ENCODE results near the gene FMN1.

Gene FMN1

GRCh38 chr15:33236841-33237509, 42.5 kb upstream of the FMN1 start:
- TF ChIP-seq, protein P1, sequence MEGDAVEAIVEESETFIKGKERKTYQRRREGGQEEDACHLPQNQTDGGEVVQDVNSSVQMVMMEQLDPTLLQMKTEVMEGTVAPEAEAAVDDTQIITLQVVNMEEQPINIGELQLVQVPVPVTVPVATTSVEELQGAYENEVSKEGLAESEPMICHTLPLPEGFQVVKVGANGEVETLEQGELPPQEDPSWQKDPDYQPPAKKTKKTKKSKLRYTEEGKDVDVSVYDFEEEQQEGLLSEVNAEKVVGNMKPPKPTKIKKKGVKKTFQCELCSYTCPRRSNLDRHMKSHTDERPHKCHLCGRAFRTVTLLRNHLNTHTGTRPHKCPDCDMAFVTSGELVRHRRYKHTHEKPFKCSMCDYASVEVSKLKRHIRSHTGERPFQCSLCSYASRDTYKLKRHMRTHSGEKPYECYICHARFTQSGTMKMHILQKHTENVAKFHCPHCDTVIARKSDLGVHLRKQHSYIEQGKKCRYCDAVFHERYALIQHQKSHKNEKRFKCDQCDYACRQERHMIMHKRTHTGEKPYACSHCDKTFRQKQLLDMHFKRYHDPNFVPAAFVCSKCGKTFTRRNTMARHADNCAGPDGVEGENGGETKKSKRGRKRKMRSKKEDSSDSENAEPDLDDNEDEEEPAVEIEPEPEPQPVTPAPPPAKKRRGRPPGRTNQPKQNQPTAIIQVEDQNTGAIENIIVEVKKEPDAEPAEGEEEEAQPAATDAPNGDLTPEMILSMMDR (IDR thresholded peaks at IDR 0.05), result no peak
- no peak for DNase-seq
- Mint-ChIP-seq H3K36me3 (ENCODE audit: low read depth) (no peaks in the 10 kb centered on the region), H3K27ac (peak overlapping the region; percentile 10), H3K4me3 (no peak overlapping the region), H3K27me3 (ENCODE audit: low read depth, poor library complexity) (no peaks in the 10 kb centered on the region), H3K4me1 (peaks cover 37% of the 10 kb centered on the region), H3K9me3 (no peaks in the 10 kb centered on the region)

GRCh38 chr15:33234020-33234461, 39.5 kb upstream of the FMN1 start:
- DNase-seq, result no peak
- TF ChIP-seq, protein P1 (IDR thresholded peaks at IDR 0.05), result peak; percentile 50
- Mint-ChIP-seq H3K4me1 (peaks cover 40% of the 10 kb centered on the region), H3K27ac (no peak overlapping the region), H3K4me3 (no peak overlapping the region), H3K36me3 (ENCODE audit: low read depth) (no peaks in the 10 kb centered on the region), H3K27me3 (ENCODE audit: low read depth, poor library complexity) (no peaks in the 10 kb centered on the region), H3K9me3 (no peaks in the 10 kb centered on the region)

DNA sequence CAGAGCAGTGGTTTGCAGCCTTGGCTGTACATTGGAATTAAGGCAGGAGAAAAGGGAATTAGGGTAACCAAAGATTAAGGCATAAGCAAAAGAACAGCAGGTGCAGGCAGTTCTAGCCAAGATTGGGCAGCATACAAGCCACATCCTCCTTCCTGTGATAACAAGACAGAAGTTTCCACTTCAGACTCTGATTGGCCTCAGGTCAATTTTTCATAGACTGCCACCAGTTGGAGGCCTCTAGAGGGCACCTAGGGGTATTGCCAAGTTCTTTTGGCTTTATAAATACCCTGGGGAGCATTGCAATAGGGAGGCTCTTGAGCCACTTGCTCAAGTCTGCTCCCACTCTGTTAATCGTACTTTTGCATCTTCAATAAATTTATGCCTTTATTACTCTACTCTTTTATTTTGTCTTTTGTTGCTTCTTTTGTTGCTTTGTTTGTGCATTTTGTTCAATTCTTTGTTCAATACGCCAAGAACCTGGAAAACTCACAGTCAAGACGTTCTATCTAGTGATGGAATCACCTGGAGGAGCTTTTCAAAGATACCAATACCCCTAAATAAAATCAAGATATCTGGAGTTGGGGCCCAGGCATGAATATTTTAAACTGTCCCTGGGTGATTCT, 32.2 kb upstream of the FMN1 start:
- Mint-ChIP-seq H3K4me1 (peaks cover 22% of the 10 kb centered on the region), H3K27ac (no peak overlapping the region), H3K4me3 (no peak overlapping the region), H3K27me3 (ENCODE audit: low read depth, poor library complexity) (peaks cover 3% of the 10 kb centered on the region), H3K36me3 (ENCODE audit: low read depth) (no peaks in the 10 kb centered on the region), H3K9me3 (peaks cover under 1% of the 10 kb centered on the region)
- DNase-seq, result no peak
- TF ChIP-seq, protein P1 (IDR thresholded peaks at IDR 0.05), result peak; percentile 37

- H3K9me3 Mint-ChIP-seq, result peaks cover 4% of the 10 kb centered on the region
- no peaks in the 10 kb centered on the region for H3K36me3 Mint-ChIP-seq (ENCODE audit: low read depth)
- no peak overlapping the region for H3K27ac Mint-ChIP-seq
- TF ChIP-seq, protein P1 (IDR thresholded peaks at IDR 0.05), result no peak
- H3K27me3 Mint-ChIP-seq (ENCODE audit: low read depth, poor library complexity), result peaks cover 7% of the 10 kb centered on the region
- no peak overlapping the region for H3K4me3 Mint-ChIP-seq
- no peak for DNase-seq
- H3K4me1 Mint-ChIP-seq, result no peaks in the 10 kb centered on the region
These were observed 23.6 kb upstream of the FMN1 start for GRCh38 chr15:33218071-33218491.

- peaks cover 5% of the 10 kb centered on the region for H3K4me1 Mint-ChIP-seq
- H3K9me3 Mint-ChIP-seq, result no peaks in the 10 kb centered on the region
- H3K36me3 Mint-ChIP-seq (ENCODE audit: low read depth), result no peaks in the 10 kb centered on the region
- TF ChIP-seq, protein P1 (IDR thresholded peaks at IDR 0.05), result peak; percentile 52
- H3K27ac Mint-ChIP-seq, result no peak overlapping the region
- H3K4me3 Mint-ChIP-seq, result no peak overlapping the region
- no peak for DNase-seq
- H3K27me3 Mint-ChIP-seq (ENCODE audit: low read depth, poor library complexity), result peaks cover 4% of the 10 kb centered on the region
These were observed 21.7 kb upstream of the FMN1 start for GRCh38 chr15:33215941-33216872.

All from nephron progenitor cell (in vitro differentiated cells).